Trophoblast cell (in vitro differentiated cells and primary cell): ENCODE results near the gene CCDC195.

Experiments used
- DNase-seq, 2 donors: peaks; one replicate each; pipeline ENCODE4 v3.0.0-alpha.2; 2016
- H2AFZ ChIP-seq: 2 replicates; pipeline ENCODE4 v1.6.1; 2013; ENCODE audit warnings: low read length, moderate library complexity, mild to moderate bottlenecking; ENCODE audit not compliant: insufficient read depth, poor library complexity
- H2AK5ac ChIP-seq: 2 replicates; pipeline ENCODE4 v1.6.1; 2013; ENCODE audit warnings: mild to moderate bottlenecking, low read length
- H2BK120ac ChIP-seq: 2 replicates; pipeline ENCODE4 v1.6.1; 2013; ENCODE audit warnings: low read length, mild to moderate bottlenecking, moderate library complexity; ENCODE audit not compliant: insufficient read depth, poor library complexity
- H2BK12ac ChIP-seq: 2 replicates; pipeline ENCODE4 v1.6.1; 2013; ENCODE audit warnings: mild to moderate bottlenecking, low read length, moderate library complexity
- H2BK5ac ChIP-seq: 2 replicates; pipeline ENCODE4 v1.6.1; 2013; ENCODE audit warnings: low read length, low read depth, moderate library complexity, mild to moderate bottlenecking; ENCODE audit not compliant: poor library complexity
- H3K14ac ChIP-seq: 2 replicates; pipeline ENCODE4 v1.6.1; 2013; ENCODE audit warnings: mild to moderate bottlenecking, low read length
- H3K18ac ChIP-seq: 2 replicates; pipeline ENCODE4 v1.6.1; 2013; ENCODE audit warnings: mild to moderate bottlenecking, low read length
- H3K23ac ChIP-seq: 2 replicates; pipeline ENCODE4 v1.6.1; 2013; ENCODE audit warnings: low read length
- H3K27ac ChIP-seq: 2 replicates; pipeline ENCODE4 v1.5.1; 2013; ENCODE audit warnings: low read depth, mild to moderate bottlenecking, inconsistent platforms, low read length, moderate library complexity
- H3K27me3 ChIP-seq: 2 replicates; pipeline ENCODE4 v1.6.1; 2013; ENCODE audit warnings: inconsistent platforms, mild to moderate bottlenecking, low read length, moderate library complexity; ENCODE audit not compliant: insufficient read depth
- H3K36me3 ChIP-seq, 2 experiments: 1 replicate in 1 of 2; 2 replicates in 1 of 2; pipeline ENCODE4 v1.6.1; 2013; ENCODE audit warnings: low read length in 2 of 2, mild to moderate bottlenecking in 2 of 2, moderate library complexity in 1 of 2; ENCODE audit not compliant: insufficient read depth in 2 of 2, control insufficient read depth in 1 of 2
- H3K4ac ChIP-seq: 2 replicates; pipeline ENCODE4 v1.6.1; 2013; ENCODE audit warnings: low read depth, mild to moderate bottlenecking, low read length, moderate library complexity
- H3K4me1 ChIP-seq, 2 experiments: 1 replicate in 1 of 2; 2 replicates in 1 of 2; pipeline ENCODE4 v1.6.1; 2013; ENCODE audit warnings: low read length in 2 of 2, mild to moderate bottlenecking in 2 of 2, moderate library complexity in 1 of 2; ENCODE audit not compliant: insufficient read depth in 2 of 2, control insufficient read depth in 1 of 2
- H3K4me2 ChIP-seq: 2 replicates; pipeline ENCODE4 v1.6.1; 2013; ENCODE audit warnings: inconsistent platforms, mild to moderate bottlenecking, low read length, moderate library complexity
- H3K4me3 ChIP-seq: 2 replicates; pipeline ENCODE4 v1.5.1; 2013; ENCODE audit warnings: mild to moderate bottlenecking, low read depth, low read length, inconsistent platforms
- H3K79me1 ChIP-seq: one replicate; pipeline ENCODE4 v1.6.1; 2013; ENCODE audit warnings: low read length
- H3K79me2 ChIP-seq: 2 replicates; pipeline ENCODE4 v1.6.1; 2013; ENCODE audit warnings: low read length, mild to moderate bottlenecking; ENCODE audit not compliant: control insufficient read depth, insufficient read depth, poor library complexity
- H3K9ac ChIP-seq: 2 replicates; pipeline ENCODE4 v1.6.1; 2013; ENCODE audit warnings: mild to moderate bottlenecking, low read length
- H3K9me3 ChIP-seq: 2 replicates; pipeline ENCODE4 v1.6.1; 2013; ENCODE audit warnings: low read depth, mild to moderate bottlenecking, control low read depth, inconsistent platforms, low read length; ENCODE audit not compliant: insufficient read depth
- H4K12ac ChIP-seq: 2 replicates; pipeline ENCODE4 v1.6.1; 2013; ENCODE audit warnings: low read depth, mild to moderate bottlenecking, low read length, moderate library complexity
- H4K8ac ChIP-seq: 2 replicates; pipeline ENCODE4 v1.6.1; 2013; ENCODE audit warnings: low read depth, mild to moderate bottlenecking, low read length, moderate library complexity
- H4K91ac ChIP-seq: one replicate; pipeline ENCODE4 v1.6.1; 2013; ENCODE audit warnings: low read depth, mild to moderate bottlenecking, low read length, moderate library complexity
- WGBS: extraction: QIAGEN DNeasy Blood & Tissue Kit; methylation state at CpG from one replicate; pipeline ENCODE4 v1.1.7; 2013; ENCODE audit warnings: missing lambda C conversion rate; ENCODE audit not compliant: insufficient read length, insufficient coverage; ENCODE audit errors: extremely low coverage; 5-methylcytosine and 5-hydroxymethylcytosine counted together

The CCDC195 gene

GRCh38 chr2:224655006-224655537 lies 61.1 kb downstream of the CCDC195 start:
- H3K79me2 ChIP-seq: no peaks in the 10 kb centered on the region
- H2AK5ac ChIP-seq: no peak overlapping the region
- H3K4me1 ChIP-seq: no peaks in the 10 kb centered on the region
- WGBS: no CpG with 5 or more reads among the region's 26 CpGs
- H3K18ac ChIP-seq: no peak overlapping the region
- no peak overlapping the region for H2BK120ac ChIP-seq
- H4K8ac ChIP-seq: no peak overlapping the region
- no peak overlapping the region for H2BK5ac ChIP-seq
- H3K9ac ChIP-seq: no peak overlapping the region
- H2BK12ac ChIP-seq: no peak overlapping the region
- no peak overlapping the region for H3K23ac ChIP-seq
- no peak overlapping the region for H4K91ac ChIP-seq
- peaks cover 8% of the 10 kb centered on the region for H3K9me3 ChIP-seq
- no peak for DNase-seq
- no peak overlapping the region for H3K4ac ChIP-seq
- no peaks in the 10 kb centered on the region for H3K36me3 ChIP-seq
- no peak overlapping the region for H3K14ac ChIP-seq
- no peak overlapping the region for H2AFZ ChIP-seq
- H3K27ac ChIP-seq: no peak overlapping the region
- no peak overlapping the region for H4K12ac ChIP-seq
- H3K27me3 ChIP-seq: no peaks in the 10 kb centered on the region
- H3K4me3 ChIP-seq: no peak overlapping the region
- no peaks in the 10 kb centered on the region for H3K79me1 ChIP-seq
- H3K4me2 ChIP-seq: no peak overlapping the region
